Measurements from ENCODE around the gene PRSS56.

PRSS56 gene

DNA sequence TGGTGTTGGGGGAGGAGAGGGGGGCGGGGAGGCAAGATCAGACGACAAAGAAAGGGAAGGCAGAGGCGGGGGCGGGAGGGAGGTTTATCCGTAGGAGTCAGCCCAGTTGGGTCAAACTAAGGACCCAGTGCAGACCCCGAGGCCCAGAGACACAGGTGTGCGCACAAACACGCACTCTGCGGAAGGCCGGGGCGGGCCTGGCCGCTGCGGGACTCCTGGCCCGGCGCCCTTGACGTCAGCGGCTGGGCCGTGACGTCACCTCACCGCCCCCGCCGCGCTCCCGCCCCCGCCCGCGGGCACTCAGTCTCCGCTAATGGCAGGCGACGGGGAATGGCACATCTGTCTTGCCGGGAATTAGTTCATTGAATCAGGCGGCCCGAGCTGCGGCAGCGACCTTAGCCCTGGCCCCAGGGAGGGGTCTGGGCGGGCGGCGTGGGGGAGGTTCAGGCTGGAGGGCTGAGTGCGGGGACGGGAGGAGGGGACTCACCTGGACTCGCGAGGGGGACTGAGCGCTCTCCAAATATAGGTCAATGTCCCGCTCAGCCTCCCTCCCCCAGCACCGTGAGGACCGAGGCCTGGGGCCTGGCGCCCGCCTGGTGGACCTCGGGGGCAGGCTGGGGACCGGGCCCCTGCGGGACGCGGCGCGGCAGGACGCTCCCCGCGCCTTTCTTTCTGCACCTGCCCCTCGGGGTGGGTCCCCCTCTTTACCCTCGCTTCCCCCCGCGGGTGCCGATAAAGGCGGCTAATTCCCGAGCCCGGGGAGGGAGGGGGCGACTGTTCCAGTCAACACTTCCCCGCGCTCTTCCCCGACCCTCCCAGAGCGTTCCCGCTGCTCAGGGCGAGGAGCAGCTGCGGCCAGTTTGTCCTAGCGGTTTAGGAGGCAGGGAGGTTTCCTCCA lies 17.0 kb upstream of the PRSS56 start:
- no peak for DNase-seq

- DNase-seq, result no peak
Measured at GRCh38 chr2:232503809-232504323, 16.3 kb upstream of the PRSS56 start.

DNA sequence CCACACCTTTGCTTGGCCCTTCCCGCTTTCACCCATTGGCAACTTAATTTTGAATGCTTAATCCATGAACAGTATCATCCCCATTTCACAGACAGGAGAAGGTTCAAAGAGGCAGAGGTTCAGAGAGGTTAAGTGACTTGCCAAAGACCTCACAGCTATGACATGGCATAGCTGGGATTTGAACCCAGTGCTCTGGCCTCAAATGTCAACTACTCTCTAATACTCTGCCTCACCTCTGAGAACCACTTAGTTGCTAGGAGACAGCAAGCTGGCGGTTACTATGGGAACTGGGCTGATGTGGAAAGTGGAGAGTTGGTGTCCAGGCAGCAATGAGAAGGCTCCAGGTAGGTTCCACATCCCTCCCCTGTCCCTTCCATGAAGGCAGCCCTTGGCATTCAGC lies 15.8 kb upstream of the PRSS56 start:
- no peak for DNase-seq

DNA sequence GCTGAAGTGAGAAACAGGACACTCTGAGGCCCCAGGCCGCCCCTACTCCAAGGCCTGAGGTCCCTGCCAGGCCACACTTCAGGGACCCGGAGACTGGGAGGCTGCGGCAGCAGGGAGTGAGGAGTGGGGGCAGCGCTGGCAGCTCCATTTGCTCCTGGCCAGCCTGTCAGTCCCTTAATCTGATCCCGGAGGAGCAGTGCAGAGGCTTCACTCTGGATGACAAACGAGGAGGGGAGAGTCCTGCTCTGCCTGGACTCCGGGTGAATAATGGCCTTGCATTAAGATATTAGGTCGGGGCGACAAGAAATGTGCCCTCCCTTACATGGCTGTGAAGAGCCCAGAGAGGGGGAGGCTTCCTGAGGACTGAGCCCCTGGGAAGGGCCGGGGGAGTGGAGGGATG lies 14.3 kb upstream of the PRSS56 start:
- no peak for DNase-seq

GRCh38 chr2:232506709-232507108 lies 13.5 kb upstream of the PRSS56 start:
- DNase-seq, result no peak

DNA sequence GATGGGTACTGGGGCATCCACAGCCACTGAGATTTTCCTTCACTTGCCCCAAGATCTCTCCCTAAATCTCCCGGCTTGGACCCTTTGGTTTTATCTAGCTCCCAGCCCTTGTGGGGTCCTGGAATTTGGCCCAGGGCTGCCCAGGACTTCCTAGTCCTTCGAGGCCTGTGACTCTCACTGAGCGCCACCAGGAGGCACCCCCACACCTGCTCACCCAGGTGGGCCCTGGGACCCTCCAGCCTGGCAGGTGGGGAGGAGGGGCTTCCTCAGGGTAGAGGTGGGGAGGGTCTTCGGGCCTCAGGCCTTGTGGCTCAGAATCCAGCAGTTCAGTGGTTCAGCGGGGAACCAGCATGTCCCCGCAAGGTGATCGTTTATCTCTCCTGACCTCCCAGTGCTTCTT lies 11.9 kb upstream of the PRSS56 start:
- DNase-seq, result no peak

- no peak for DNase-seq
Measured at GRCh38 chr2:232511336-232511890, 8.8 kb upstream of the PRSS56 start.

GRCh38 chr2:232512602-232513001 lies 7.6 kb upstream of the PRSS56 start:
- no peak for DNase-seq

GRCh38 chr2:232513353-232513752 lies 6.8 kb upstream of the PRSS56 start:
- no peak for DNase-seq

- DNase-seq, result no peak
Measured at GRCh38 chr2:232515639-232516038, 4.5 kb upstream of the PRSS56 start.

DNA sequence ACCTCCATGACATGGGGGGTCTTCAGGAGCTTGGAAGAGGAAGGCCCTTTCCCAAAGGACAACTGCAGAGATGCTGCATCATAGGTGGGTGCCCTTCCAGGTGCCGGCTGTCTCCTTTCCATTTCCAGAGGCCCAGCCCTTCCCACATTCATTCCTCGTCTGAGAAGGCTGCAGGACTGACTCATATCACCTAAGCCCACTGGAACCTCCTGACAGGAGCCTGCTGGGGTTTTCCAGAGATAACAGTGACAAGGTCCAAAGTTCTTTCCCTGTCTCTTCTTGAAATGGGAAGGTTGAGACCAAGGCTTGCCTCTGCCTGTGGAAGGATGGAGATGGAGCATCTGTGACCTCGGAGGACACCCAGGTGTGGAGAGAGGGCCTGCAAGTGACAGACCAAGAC lies 3.6 kb upstream of the PRSS56 start:
- DNase-seq, result no peak

DNA sequence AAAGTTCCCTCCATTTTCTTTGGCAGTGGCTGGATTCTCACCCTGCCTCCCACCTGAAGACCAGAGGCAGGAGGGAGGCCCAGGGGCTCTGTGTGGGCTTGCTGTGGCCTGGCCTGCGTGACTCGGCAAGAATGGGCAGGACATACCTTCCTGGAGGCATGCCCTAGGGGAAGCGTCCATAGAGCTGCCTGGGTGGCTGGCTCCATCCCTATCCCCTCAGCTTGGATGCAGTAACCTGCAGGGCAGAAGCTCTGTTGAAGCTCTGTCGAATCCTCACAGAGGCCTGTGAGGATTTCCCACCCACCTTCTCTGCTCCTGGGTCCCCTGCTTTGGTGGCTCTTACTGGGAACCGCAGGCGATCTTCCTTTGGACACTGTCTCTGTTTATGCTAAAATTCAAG lies 1.3 kb upstream of the PRSS56 start:
- no peak for DNase-seq

GRCh38 chr2:232520489-232520888 lies 301 bp downstream of the PRSS56 start:
- DNase-seq, result no peak

- no peak for DNase-seq
Measured at GRCh38 chr2:232521098-232521497, 910 bp downstream of the PRSS56 start.

GRCh38 chr2:232521959-232522622 lies 1.9 kb downstream of the PRSS56 start:
- peak; percentile 48 to 69 (median 56) for DNase-seq

DNA sequence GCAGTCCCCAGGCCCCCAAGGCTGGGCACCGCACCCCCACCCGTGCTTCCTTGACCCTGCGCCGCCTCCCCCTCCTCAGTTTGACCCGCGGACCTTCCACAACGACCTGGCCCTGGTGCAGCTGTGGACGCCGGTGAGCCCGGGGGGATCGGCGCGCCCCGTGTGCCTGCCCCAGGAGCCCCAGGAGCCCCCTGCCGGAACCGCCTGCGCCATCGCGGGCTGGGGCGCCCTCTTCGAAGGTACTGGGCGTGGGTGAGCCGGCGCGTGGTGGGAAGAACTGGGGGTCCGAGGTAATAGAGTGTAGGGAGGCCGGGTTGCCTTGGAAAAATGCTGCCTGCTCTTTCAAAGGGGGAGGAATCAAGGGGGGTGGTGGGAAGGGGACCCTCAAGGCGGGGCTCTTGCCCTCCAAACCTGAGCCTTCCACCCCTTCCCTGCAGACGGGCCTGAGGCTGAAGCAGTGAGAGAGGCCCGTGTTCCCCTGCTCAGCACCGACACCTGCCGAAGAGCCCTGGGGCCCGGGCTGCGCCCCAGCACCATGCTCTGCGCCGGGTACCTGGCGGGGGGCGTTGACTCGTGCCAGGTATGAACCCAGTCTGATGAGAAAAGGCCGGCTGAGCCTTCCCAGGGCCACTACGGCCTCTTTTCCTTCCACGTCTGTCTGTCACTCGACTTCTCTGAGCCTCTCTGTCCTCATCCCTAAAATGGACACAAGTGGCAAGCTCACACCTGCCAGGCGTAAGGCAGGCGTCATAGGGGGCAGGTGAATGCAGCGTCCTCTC lies 2.6 kb downstream of the PRSS56 start:
- no peak for DNase-seq

DNA sequence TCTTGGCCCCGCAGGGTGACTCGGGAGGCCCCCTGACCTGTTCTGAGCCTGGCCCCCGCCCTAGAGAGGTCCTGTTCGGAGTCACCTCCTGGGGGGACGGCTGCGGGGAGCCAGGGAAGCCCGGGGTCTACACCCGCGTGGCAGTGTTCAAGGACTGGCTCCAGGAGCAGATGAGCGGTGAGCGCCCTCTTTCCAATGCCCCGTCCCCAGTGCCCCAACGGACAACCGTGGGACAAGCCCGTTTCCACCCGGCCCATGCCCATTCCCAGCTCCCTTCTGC lies 3.2 kb downstream of the PRSS56 start:
- DNase-seq, result no peak

DNA sequence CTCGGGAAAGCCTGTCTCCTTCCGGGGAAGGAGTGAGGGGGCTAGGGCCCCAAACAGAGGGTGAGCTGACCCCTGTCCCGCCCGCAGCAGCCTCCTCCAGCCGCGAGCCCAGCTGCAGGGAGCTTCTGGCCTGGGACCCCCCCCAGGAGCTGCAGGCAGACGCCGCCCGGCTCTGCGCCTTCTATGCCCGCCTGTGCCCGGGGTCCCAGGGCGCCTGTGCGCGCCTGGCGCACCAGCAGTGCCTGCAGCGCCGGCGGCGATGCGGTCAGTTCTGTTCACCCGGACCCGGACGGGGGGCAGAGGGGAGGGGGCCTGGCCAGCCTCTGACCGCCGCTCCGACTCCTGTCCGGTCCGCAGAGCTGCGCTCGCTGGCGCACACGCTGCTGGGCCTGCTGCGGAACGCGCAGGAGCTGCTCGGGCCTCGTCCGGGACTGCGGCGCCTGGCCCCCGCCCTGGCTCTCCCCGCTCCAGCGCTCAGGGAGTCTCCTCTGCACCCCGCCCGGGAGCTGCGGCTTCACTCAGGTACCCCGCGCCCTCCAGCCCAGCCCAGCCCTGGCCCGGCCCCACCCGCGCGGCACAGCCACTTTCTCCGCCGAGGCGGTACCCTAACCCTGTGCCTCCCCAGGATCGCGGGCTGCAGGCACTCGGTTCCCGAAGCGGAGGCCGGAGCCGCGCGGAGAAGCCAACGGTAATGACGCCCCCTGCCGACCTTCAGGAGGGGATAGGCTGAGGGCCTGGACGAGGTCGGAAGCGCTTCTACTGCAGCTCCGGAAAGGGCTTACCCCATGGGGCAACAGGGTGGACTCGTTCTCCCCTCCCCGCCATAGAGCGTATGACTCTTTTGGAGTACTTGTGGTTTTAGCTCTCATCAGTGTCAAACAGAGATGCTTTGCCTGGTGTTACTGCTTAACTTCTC lies 3.8 kb downstream of the PRSS56 start:
- DNase-seq, result no peak

GRCh38 chr2:232524771-232525170 lies 4.6 kb downstream of the PRSS56 start:
- no peak for DNase-seq

DNA sequence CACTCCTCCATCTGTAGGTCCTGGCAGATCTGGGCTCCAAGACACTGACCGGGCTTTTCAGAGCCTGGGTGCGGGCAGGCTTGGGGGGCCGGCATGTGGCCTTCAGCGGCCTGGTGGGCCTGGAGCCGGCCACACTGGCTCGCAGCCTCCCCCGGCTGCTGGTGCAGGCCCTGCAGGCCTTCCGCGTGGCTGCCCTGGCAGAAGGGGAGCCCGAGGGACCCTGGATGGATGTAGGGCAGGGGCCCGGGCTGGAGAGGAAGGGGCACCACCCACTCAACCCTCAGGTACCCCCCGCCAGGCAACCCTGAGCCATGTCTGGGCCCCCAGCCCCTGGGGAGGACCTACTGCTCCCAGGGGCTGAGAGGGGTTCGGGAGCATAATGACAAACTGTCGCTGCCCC lies 5.0 kb downstream of the PRSS56 start:
- DNase-seq, result no peak

- DNase-seq, result no peak
Measured at GRCh38 chr2:232525791-232526371, 5.7 kb downstream of the PRSS56 start, which contains the start of gene CHRND. Gene CHRND (plus strand): TSS chr2:232526160. CDS start chr2:232526216, 56 bp downstream.

Measured in activated CD4-positive, CD25-positive, alpha-beta regulatory T cell (primary cell).